Measurements from ENCODE around the gene AUH.

Gene AUH

GRCh38 chr9:91316093-91316492 lies 45.6 kb downstream of the AUH start:
- WGBS (ENCODE audit: insufficient coverage, insufficient read length) = no CpG with 5 or more reads among the region's 1 CpG
- H3K9me3 ChIP-seq (ENCODE audit: control insufficient read depth, insufficient read depth, low read length) = no peaks in the 10 kb centered on the region
- no peak overlapping the region for H3K27ac ChIP-seq (ENCODE audit: low read length)
- no peaks in the 10 kb centered on the region for H3K27me3 ChIP-seq (ENCODE audit: control insufficient read depth, insufficient read depth, low read length)
- no peaks in the 10 kb centered on the region for H3K4me1 ChIP-seq (ENCODE audit: control insufficient read depth, insufficient read depth, low read length)
- H3K36me3 ChIP-seq (ENCODE audit: control insufficient read depth, insufficient read depth, low read length) = no peaks in the 10 kb centered on the region
- H3K4me3 ChIP-seq (ENCODE audit: low read length) = no peak overlapping the region
- DNase-seq (ENCODE audit: low read depth, low spot score) = no peak

GRCh38 chr9:91315191-91315590 lies 46.5 kb downstream of the AUH start:
- Histone ChIP-seq H3K27me3 (ENCODE audit: control insufficient read depth, insufficient read depth, low read length) (no peaks in the 10 kb centered on the region), H3K4me3 (ENCODE audit: low read length) (no peak overlapping the region), H3K4me1 (ENCODE audit: control insufficient read depth, insufficient read depth, low read length) (no peaks in the 10 kb centered on the region), H3K27ac (ENCODE audit: low read length) (no peak overlapping the region), H3K36me3 (ENCODE audit: control insufficient read depth, insufficient read depth, low read length) (no peaks in the 10 kb centered on the region), H3K9me3 (ENCODE audit: control insufficient read depth, insufficient read depth, low read length) (no peaks in the 10 kb centered on the region)
- WGBS (ENCODE audit: insufficient coverage, insufficient read length) = no CpG with 5 or more reads among the region's 5 CpGs
- no peak for DNase-seq (ENCODE audit: low read depth, low spot score)

- Histone ChIP-seq H3K4me1 (ENCODE audit: control insufficient read depth, insufficient read depth, low read length) (no peaks in the 10 kb centered on the region), H3K4me3 (ENCODE audit: low read length) (no peak overlapping the region), H3K9me3 (ENCODE audit: control insufficient read depth, insufficient read depth, low read length) (no peaks in the 10 kb centered on the region), H3K36me3 (ENCODE audit: control insufficient read depth, insufficient read depth, low read length) (no peaks in the 10 kb centered on the region), H3K27ac (ENCODE audit: low read length) (no peak overlapping the region), H3K27me3 (ENCODE audit: control insufficient read depth, insufficient read depth, low read length) (no peaks in the 10 kb centered on the region)
- no peak for DNase-seq (ENCODE audit: low read depth, low spot score)
- WGBS (ENCODE audit: insufficient coverage, insufficient read length) = no CpG with 5 or more reads among the region's 4 CpGs
These were observed 48.9 kb downstream of the AUH start for GRCh38 chr9:91312717-91313325.

GRCh38 chr9:91310037-91310436 lies 51.7 kb downstream of the AUH start:
- WGBS (ENCODE audit: insufficient coverage, insufficient read length) = no CpG with 5 or more reads among the region's 2 CpGs
- H3K36me3 ChIP-seq (ENCODE audit: control insufficient read depth, insufficient read depth, low read length) = no peaks in the 10 kb centered on the region
- no peaks in the 10 kb centered on the region for H3K27me3 ChIP-seq (ENCODE audit: control insufficient read depth, insufficient read depth, low read length)
- H3K9me3 ChIP-seq (ENCODE audit: control insufficient read depth, insufficient read depth, low read length) = no peaks in the 10 kb centered on the region
- H3K4me1 ChIP-seq (ENCODE audit: control insufficient read depth, insufficient read depth, low read length) = no peaks in the 10 kb centered on the region
- DNase-seq (ENCODE audit: low read depth, low spot score) = no peak
- H3K4me3 ChIP-seq (ENCODE audit: low read length) = no peak overlapping the region
- H3K27ac ChIP-seq (ENCODE audit: low read length) = no peak overlapping the region

- H3K4me3 ChIP-seq (ENCODE audit: low read length) = no peak overlapping the region
- H3K9me3 ChIP-seq (ENCODE audit: control insufficient read depth, insufficient read depth, low read length) = no peaks in the 10 kb centered on the region
- no peak overlapping the region for H3K27ac ChIP-seq (ENCODE audit: low read length)
- no peaks in the 10 kb centered on the region for H3K27me3 ChIP-seq (ENCODE audit: control insufficient read depth, insufficient read depth, low read length)
- H3K36me3 ChIP-seq (ENCODE audit: control insufficient read depth, insufficient read depth, low read length) = no peaks in the 10 kb centered on the region
- no peak for DNase-seq (ENCODE audit: low read depth, low spot score)
- no peaks in the 10 kb centered on the region for H3K4me1 ChIP-seq (ENCODE audit: control insufficient read depth, insufficient read depth, low read length)
- WGBS (ENCODE audit: insufficient coverage, insufficient read length) = no CpG with 5 or more reads among the region's 2 CpGs
These were observed 53.5 kb downstream of the AUH start for GRCh38 chr9:91308191-91308590.

GRCh38 chr9:91307279-91307678 lies 54.4 kb downstream of the AUH start:
- Histone ChIP-seq H3K27ac (ENCODE audit: low read length) (no peak overlapping the region), H3K4me1 (ENCODE audit: control insufficient read depth, insufficient read depth, low read length) (no peaks in the 10 kb centered on the region), H3K9me3 (ENCODE audit: control insufficient read depth, insufficient read depth, low read length) (no peaks in the 10 kb centered on the region), H3K27me3 (ENCODE audit: control insufficient read depth, insufficient read depth, low read length) (no peaks in the 10 kb centered on the region), H3K4me3 (ENCODE audit: low read length) (no peak overlapping the region), H3K36me3 (ENCODE audit: control insufficient read depth, insufficient read depth, low read length) (no peaks in the 10 kb centered on the region)
- no CpG with 5 or more reads among the region's 5 CpGs for WGBS (ENCODE audit: insufficient coverage, insufficient read length)
- no peak for DNase-seq (ENCODE audit: low read depth, low spot score)

GRCh38 chr9:91306296-91306630 lies 55.5 kb downstream of the AUH start:
- Histone ChIP-seq H3K4me1 (ENCODE audit: control insufficient read depth, insufficient read depth, low read length) (no peaks in the 10 kb centered on the region), H3K9me3 (ENCODE audit: control insufficient read depth, insufficient read depth, low read length) (no peaks in the 10 kb centered on the region), H3K27me3 (ENCODE audit: control insufficient read depth, insufficient read depth, low read length) (no peaks in the 10 kb centered on the region), H3K4me3 (ENCODE audit: low read length) (no peak overlapping the region), H3K36me3 (ENCODE audit: control insufficient read depth, insufficient read depth, low read length) (no peaks in the 10 kb centered on the region), H3K27ac (ENCODE audit: low read length) (no peak overlapping the region)
- WGBS (ENCODE audit: insufficient coverage, insufficient read length) = no CpG with 5 or more reads among the region's 1 CpG
- no peak for DNase-seq (ENCODE audit: low read depth, low spot score)

- no peak for DNase-seq (ENCODE audit: low read depth, low spot score)
- WGBS (ENCODE audit: insufficient coverage, insufficient read length) = no CpG with 5 or more reads among the region's 9 CpGs
- Histone ChIP-seq H3K4me3 (ENCODE audit: low read length) (no peak overlapping the region), H3K27ac (ENCODE audit: low read length) (no peak overlapping the region), H3K27me3 (ENCODE audit: control insufficient read depth, insufficient read depth, low read length) (no peaks in the 10 kb centered on the region), H3K9me3 (ENCODE audit: control insufficient read depth, insufficient read depth, low read length) (no peaks in the 10 kb centered on the region), H3K36me3 (ENCODE audit: control insufficient read depth, insufficient read depth, low read length) (no peaks in the 10 kb centered on the region), H3K4me1 (ENCODE audit: control insufficient read depth, insufficient read depth, low read length) (no peaks in the 10 kb centered on the region)
These were observed 56.0 kb downstream of the AUH start for GRCh38 chr9:91305596-91306295.

GRCh38 chr9:91303741-91304415 lies 57.8 kb downstream of the AUH start:
- no peak overlapping the region for H3K4me3 ChIP-seq (ENCODE audit: low read length)
- WGBS (ENCODE audit: insufficient coverage, insufficient read length) = no CpG with 5 or more reads among the region's 2 CpGs
- H3K9me3 ChIP-seq (ENCODE audit: control insufficient read depth, insufficient read depth, low read length) = no peaks in the 10 kb centered on the region
- no peak overlapping the region for H3K27ac ChIP-seq (ENCODE audit: low read length)
- no peak for DNase-seq (ENCODE audit: low read depth, low spot score)
- no peaks in the 10 kb centered on the region for H3K36me3 ChIP-seq (ENCODE audit: control insufficient read depth, insufficient read depth, low read length)
- H3K4me1 ChIP-seq (ENCODE audit: control insufficient read depth, insufficient read depth, low read length) = no peaks in the 10 kb centered on the region
- no peaks in the 10 kb centered on the region for H3K27me3 ChIP-seq (ENCODE audit: control insufficient read depth, insufficient read depth, low read length)

- no peak overlapping the region for H3K4me3 ChIP-seq (ENCODE audit: low read length)
- H3K27ac ChIP-seq (ENCODE audit: low read length) = no peak overlapping the region
- no peaks in the 10 kb centered on the region for H3K27me3 ChIP-seq (ENCODE audit: control insufficient read depth, insufficient read depth, low read length)
- no CpG with 5 or more reads among the region's 4 CpGs for WGBS (ENCODE audit: insufficient coverage, insufficient read length)
- DNase-seq (ENCODE audit: low read depth, low spot score) = no peak
- H3K4me1 ChIP-seq (ENCODE audit: control insufficient read depth, insufficient read depth, low read length) = no peaks in the 10 kb centered on the region
- H3K9me3 ChIP-seq (ENCODE audit: control insufficient read depth, insufficient read depth, low read length) = no peaks in the 10 kb centered on the region
- no peaks in the 10 kb centered on the region for H3K36me3 ChIP-seq (ENCODE audit: control insufficient read depth, insufficient read depth, low read length)
These were observed 58.9 kb downstream of the AUH start for GRCh38 chr9:91302831-91303230.
